ENCODE measurements around the gene MOAP1.
"Not testable (repeated sequence)": the region's sequence is repeated elsewhere in the genome, so short reads cannot be mapped to it uniquely, and the experiment has no call there.

DNA sequence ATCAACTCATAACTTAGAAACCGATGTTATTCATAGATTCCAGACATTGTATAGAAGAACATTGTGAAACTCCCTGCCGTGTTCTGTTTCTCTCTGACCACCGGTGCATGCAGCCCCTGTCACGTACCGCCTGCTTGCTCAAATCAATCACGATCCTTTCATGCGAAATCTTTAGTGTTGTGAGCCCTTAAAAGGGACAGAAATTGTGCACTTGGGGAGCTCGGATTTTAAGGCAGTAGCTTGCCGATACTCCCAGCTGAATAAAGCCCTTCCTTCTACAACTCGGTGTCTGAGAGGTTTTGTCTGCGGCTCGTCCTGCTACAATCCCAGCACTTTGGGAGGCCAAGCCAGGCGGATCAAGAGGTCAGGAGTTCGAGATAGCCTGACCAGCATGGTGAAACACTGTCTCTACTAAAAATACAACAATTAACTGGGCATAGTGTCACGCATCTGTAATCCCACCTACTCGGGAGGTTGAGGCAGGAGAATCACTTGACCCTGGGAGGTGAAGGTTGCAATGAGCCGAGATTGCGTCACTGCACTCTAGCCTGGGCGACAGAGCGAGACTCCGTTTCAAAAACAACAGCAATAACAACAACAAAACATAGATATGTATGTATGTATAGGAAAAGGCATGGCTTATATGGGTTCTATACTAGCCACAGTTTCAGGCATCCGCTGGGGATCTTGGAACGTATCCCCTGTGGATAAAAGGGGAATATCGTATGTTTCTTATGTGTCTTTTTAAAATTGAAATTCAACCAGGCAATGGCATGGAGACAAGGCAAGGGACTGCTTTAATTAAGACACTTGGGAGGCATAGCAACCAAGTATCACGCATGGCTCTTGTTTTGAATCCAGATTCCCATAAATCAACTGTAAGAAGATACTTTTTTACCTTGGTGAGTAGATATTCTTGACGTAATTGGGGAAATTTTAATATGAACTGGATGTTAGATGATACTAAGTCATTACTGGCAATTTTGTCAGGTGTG, 19.1 kb downstream of the MOAP1 start:
- TF ChIP-seq, protein P1, sequence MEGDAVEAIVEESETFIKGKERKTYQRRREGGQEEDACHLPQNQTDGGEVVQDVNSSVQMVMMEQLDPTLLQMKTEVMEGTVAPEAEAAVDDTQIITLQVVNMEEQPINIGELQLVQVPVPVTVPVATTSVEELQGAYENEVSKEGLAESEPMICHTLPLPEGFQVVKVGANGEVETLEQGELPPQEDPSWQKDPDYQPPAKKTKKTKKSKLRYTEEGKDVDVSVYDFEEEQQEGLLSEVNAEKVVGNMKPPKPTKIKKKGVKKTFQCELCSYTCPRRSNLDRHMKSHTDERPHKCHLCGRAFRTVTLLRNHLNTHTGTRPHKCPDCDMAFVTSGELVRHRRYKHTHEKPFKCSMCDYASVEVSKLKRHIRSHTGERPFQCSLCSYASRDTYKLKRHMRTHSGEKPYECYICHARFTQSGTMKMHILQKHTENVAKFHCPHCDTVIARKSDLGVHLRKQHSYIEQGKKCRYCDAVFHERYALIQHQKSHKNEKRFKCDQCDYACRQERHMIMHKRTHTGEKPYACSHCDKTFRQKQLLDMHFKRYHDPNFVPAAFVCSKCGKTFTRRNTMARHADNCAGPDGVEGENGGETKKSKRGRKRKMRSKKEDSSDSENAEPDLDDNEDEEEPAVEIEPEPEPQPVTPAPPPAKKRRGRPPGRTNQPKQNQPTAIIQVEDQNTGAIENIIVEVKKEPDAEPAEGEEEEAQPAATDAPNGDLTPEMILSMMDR (IDR thresholded peaks at IDR 0.05): not testable (repeated sequence)
- TF ChIP-seq POLR2A (IDR thresholded peaks at IDR 0.05): not testable (repeated sequence)
